GM12878 (cell line): ENCODE measurements around the gene CORO2B. TPM values are rescaled to one million over a fixed set of nuclear protein-coding genes. Genes with fewer than 3 reads are reported as not detected.

Experiments
- ATAC-seq: fragments of 200-7000 bp; cut with Tn5 transposase; 3 replicates; pipeline ENCODE4 v1.9.1; 2020; ENCODE audit warnings: mild to moderate bottlenecking, moderate library complexity
- BruUV-seq: library from RNA; stranded (reverse); fragments of 400-500 nt; replicated peaks from 2 replicates; lab custom pipeline; 2021; lab: Mats Ljungman, UMichigan
- CTCF ChIA-PET: fragments of 300-600 bp; sonication (Branson Sonifier 250); formaldehyde crosslinking; extraction: SDS; loops from one replicate; lab custom pipeline; 2021; ENCODE audit warnings: inconsistent platforms; lab: Yijun Ruan, JAX
- POLR2A ChIA-PET: fragments of 350-600 bp; formaldehyde crosslinking; extraction: SDS; loops from one replicate; lab custom pipeline; 2021; ENCODE audit warnings: inconsistent platforms; lab: Charles Lee
- RAD21 ChIA-PET: fragments of 300-600 bp; sonication (Branson Sonifier 250); formaldehyde crosslinking; loops from one replicate; lab custom pipeline; 2023; ENCODE audit warnings: antibody characterized with exemption; ENCODE audit not compliant: unreplicated experiment; lab: Charles Lee
- SMC1A ChIA-PET: fragments of 300-600 bp; sonication (Branson Sonifier 250); formaldehyde crosslinking; loops from one replicate; lab custom pipeline; 2023; ENCODE audit not compliant: unreplicated experiment, uncharacterized antibody; lab: Charles Lee
- DNase-seq: peaks from one replicate; pipeline ENCODE4 v3.0.0-alpha.2; 2011; ENCODE audit warnings: low read depth, low spot score
- FAIRE-seq: peaks from 3 replicates; lab custom pipeline; 2011; peaks lifted over from hg19 to GRCh38; lab: Jason Lieb, UNC
- H2AFZ ChIP-seq: 2 replicates; pipeline ENCODE4 v1.6.0; 2011; ENCODE audit warnings: low read depth, low read length, control low read depth; ENCODE audit not compliant: control insufficient read depth
- H3K27ac ChIP-seq: 2 replicates; pipeline ENCODE4 v1.5.1; 2011; ENCODE audit warnings: control low read depth; ENCODE audit not compliant: control insufficient read depth, insufficient read depth
- H3K27me3 ChIP-seq, 2 experiments: replicated peaks in 1 of 2; 2 replicates each; pipeline versions ENCODE4 v1.6.0 to v1.6.1; 2011; ENCODE audit warnings: low read length in 1 of 2; ENCODE audit not compliant: control insufficient read depth in 2 of 2, insufficient read depth in 2 of 2
- H3K36me3 ChIP-seq, 2 experiments: 2 replicates each; pipeline ENCODE4 v1.5.1; 2011; ENCODE audit warnings: low read length in 1 of 2; ENCODE audit not compliant: control insufficient read depth in 2 of 2, insufficient read depth in 2 of 2
- H3K4me1 ChIP-seq: 2 replicates; pipeline ENCODE4 v1.6.1; 2011; ENCODE audit warnings: mild to moderate bottlenecking, low read length, moderate library complexity, mixed read lengths; ENCODE audit not compliant: control insufficient read depth, insufficient read depth
- H3K4me2 ChIP-seq: 2 replicates; pipeline ENCODE4 v1.6.0; 2011; ENCODE audit warnings: control low read depth; ENCODE audit not compliant: control insufficient read depth, insufficient read depth
- H3K4me3 ChIP-seq: fragments of 200-600 bp; sonication (generic); 2 replicates; pipeline ENCODE4 v1.5.1; 2016
- H3K79me2 ChIP-seq: 2 replicates; pipeline ENCODE4 v1.6.0; 2011; ENCODE audit warnings: low read length; ENCODE audit not compliant: control insufficient read depth, insufficient read depth
- H3K9ac ChIP-seq: 2 replicates; pipeline ENCODE4 v1.8.0; 2011; ENCODE audit warnings: low read length, control low read depth, mixed read lengths; ENCODE audit not compliant: control insufficient read depth, insufficient read depth
- H3K9me3 ChIP-seq: replicated peaks from 3 replicates; pipeline ENCODE4 v1.5.1; 2011; ENCODE audit warnings: mild to moderate bottlenecking, low read length; ENCODE audit not compliant: control insufficient read depth, insufficient read depth
- H4K20me1 ChIP-seq: 2 replicates; pipeline ENCODE4 v1.6.0; 2011; ENCODE audit not compliant: control insufficient read depth, insufficient read depth
- ATF2 ChIP-seq: IDR thresholded peaks from 2 replicates; pipeline ENCODE4 v1.6.1; 2012; ENCODE audit warnings: low read length, inconsistent platforms
- E2F8 ChIP-seq: fragments of 450-650 bp; IDR thresholded peaks from 2 replicates; pipeline ENCODE4 v1.6.1; 2018; ENCODE audit warnings: mild to moderate bottlenecking, low read depth, moderate library complexity; ENCODE audit not compliant: partially characterized antibody
- E4F1 ChIP-seq: fragments of 450-650 bp; IDR thresholded peaks from 2 replicates; pipeline ENCODE4 v1.6.1; 2018; ENCODE audit warnings: borderline replicate concordance, mild to moderate bottlenecking; ENCODE audit not compliant: partially characterized antibody
- NBN ChIP-seq: fragments of 450-650 bp; IDR thresholded peaks from 2 replicates; pipeline ENCODE4 v1.6.1; 2016
- ZBTB40 ChIP-seq: fragments of 450-650 bp; IDR thresholded peaks from 2 replicates; pipeline ENCODE4 v1.6.1; 2016; ENCODE audit warnings: mild to moderate bottlenecking, moderate library complexity, borderline replicate concordance
- ZNF24 ChIP-seq: fragments of 450-650 bp; IDR thresholded peaks from 2 replicates; pipeline ENCODE4 v1.6.1; 2017; ENCODE audit warnings: antibody characterized with exemption, mild to moderate bottlenecking
- ZNF592 ChIP-seq: fragments of 450-650 bp; IDR thresholded peaks from 2 replicates; pipeline ENCODE4 v1.6.1; 2017; ENCODE audit warnings: mild to moderate bottlenecking, moderate library complexity
- WGBS: methylation state at CpG from one replicate; pipeline ENCODE4 v1.1.6; 2016; ENCODE audit warnings: low lambda C conversion rate; ENCODE audit not compliant: insufficient replicate concordance, insufficient coverage; ENCODE audit errors: missing lambda C conversion rate; 5-methylcytosine and 5-hydroxymethylcytosine counted together
- in situ Hi-C: fragments of 300-500 bp; cut with MboI; formaldehyde crosslinking; loops from 9 replicates; pipeline ENCODE4 v1.14.3; 2018; ENCODE audit warnings: mixed read lengths
- intact Hi-C: fragments of 100-400 bp; cut with micrococcal nuclease; formaldehyde crosslinking; loops from one replicate; pipeline ENCODE4 v1.14.2; 2022; ENCODE audit not compliant: unreplicated experiment
- polyA plus RNA-seq, 11 experiments: library from polyadenylated mRNA; depleted of rRNA in 4 of 11; unstranded in 6 of 11; stranded (reverse) in 5 of 11; fragments of >200 nt; fragmentation: Nextera tagmentation in 4 of 11; fragmentation: Illumina TruSeq in 1 of 11; extraction: Ambion mirVana in 4 of 11; extraction: Trizol in 1 of 11; gene quantifications; 1 replicate in 1 of 11; 2 replicates in 10 of 11; pipeline versions ENCODE4 v1.2.1 to v1.2.3, GENCODE V29; 2011 to 2016; ENCODE audit warnings: inconsistent platforms in 2 of 11, missing spikeins in 2 of 11, low read depth in 1 of 11
- total RNA-seq, 4 experiments: library from RNA; depleted of rRNA in 3 of 4; stranded (reverse); fragments of >200 nt in 3 of 4; fragmentation: Illumina TruSeq in 1 of 4; extraction: Trizol in 1 of 4; gene quantifications; 2 replicates each; pipeline versions ENCODE4 v1.2.1 to v1.2.3, GENCODE V29; 2013 to 2021

Gene CORO2B
- total and polyA plus RNA-seq, 10 of the 15 experiments (the other 5 are each of a cell fraction or from before 2014, with no cell fraction given) = 0.05 to 0.73 (median 0.13) TPM; not detected in 4

GRCh38 chr15:68608206-68608843 lies 29.5 kb downstream of the CORO2B start:
- ChIA-PET SMC1A (no interaction called here), POLR2A (no interaction called here), CTCF (no interaction called here), RAD21 (no interaction called here)
- no TSS peak for BruUV-seq
- Histone ChIP-seq H3K4me3 (no peak overlapping the region), H2AFZ (no peak overlapping the region), H3K4me2 (no peak overlapping the region), H3K9ac (no peak overlapping the region), H3K36me3 (no peaks in the 10 kb centered on the region), H4K20me1 (no peaks in the 10 kb centered on the region), H3K9me3 (no peaks in the 10 kb centered on the region), H3K79me2 (no peaks in the 10 kb centered on the region), H3K27ac (no peak overlapping the region), H3K4me1 (no peaks in the 10 kb centered on the region), H3K27me3 (no peaks in the 10 kb centered on the region)
- in situ Hi-C loops = no loop called here
- 48% methylated on average over 8 of the region's 8 CpGs for WGBS
- DNase-seq (no peak), FAIRE-seq (no peak), ATAC-seq (no peak)
- intact Hi-C loops = no loop called here
- TF ChIP-seq E4F1 = no peak
- TF ChIP-seq E2F8 = no peak
- no peak for TF ChIP-seq NBN
- TF ChIP-seq ZNF24 = no peak
- no peak for TF ChIP-seq ZBTB40
- no peak for TF ChIP-seq ATF2
- TF ChIP-seq ZNF592 = no peak
